GM18868 (cell line): Measurements from ENCODE around the gene MYT1.
"Not testable (repeated sequence)": the region's sequence is repeated elsewhere in the genome, so short reads cannot be mapped to it uniquely, and the experiment has no call there.

Experiments
- ATAC-seq: cut with Tn5 transposase; IDR thresholded peaks from one replicate; pipeline ENCODE4 v1.9.1; 2021; ENCODE audit warnings: mild to moderate bottlenecking, moderate library complexity; ENCODE audit not compliant: unreplicated experiment

The MYT1 gene

DNA sequence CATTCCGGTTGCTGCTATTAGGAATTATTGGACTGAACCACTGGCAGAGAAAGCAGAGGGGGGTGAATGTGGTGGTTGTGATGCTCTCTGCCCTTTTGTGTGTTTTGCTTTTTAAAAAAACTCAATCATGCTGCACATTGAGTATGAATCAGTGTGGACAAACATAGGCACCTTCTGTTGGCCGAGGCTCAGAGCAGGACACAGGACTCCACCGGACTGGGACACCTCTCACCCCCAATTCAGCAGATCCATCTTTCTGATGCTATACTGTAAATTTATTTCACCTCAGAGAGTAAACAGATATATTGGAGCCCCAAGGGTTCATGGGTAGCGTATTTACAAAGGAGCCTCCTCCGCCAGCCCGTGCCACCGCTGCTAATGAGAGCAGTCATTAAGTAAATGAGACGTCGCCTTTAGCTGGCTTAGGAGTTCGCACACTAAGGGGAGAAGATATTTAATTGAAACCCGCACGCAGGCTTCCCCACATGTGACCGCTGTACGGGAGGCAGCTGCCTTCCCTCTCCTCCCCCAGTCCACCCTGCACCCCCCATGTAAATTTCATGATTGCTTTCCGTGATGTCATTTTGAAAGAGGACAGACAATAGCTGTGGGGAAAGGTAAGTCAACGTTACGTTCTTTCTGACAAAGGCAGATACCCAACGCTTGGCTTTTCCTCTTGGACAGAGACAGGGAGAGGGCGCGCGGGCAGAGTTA, at the start of gene MYT1:
TSS of gene MYT1 (plus strand) at position 330 of the 714 bp plus-strand sequence. CDS start 34,410 bp downstream, outside the sequence.
- ATAC-seq = no peak

DNA sequence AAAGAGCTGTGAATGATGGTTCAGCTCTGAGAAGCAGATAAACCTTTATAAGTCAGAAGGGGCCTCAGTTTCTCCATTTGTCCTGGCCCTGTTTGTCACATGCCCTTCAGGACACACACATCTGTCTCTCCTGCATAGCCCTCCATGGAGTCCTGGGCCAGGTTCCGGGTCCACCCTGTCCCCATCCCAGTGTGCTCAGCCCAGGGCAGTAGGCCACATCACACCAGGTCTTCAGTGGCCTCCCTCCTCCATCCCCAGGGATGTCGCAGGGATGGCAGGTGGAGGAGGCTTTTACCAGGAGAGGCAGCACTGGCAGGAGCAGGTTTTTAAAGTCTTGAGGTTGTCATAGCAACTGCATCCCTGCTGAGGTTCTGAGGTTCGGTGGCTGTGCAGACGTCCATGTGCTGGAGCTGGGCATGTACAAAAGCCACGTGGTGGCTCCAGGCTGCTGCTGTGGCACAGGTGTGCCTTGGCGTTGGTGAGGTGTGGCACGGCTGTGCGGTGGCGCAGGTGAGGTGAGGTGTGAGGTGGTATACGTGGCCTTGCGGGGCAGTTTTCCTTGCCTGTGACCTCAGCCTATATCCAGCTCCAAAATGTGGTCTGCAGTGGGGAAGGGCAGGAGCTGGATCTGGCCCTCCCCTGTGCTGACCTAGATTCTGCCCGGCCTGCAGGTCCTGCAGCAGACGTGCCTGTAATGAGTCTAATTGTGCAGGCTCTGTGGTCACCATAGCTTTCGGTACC, 48.9 kb upstream of the MYT1 start:
- no peak for ATAC-seq

DNA sequence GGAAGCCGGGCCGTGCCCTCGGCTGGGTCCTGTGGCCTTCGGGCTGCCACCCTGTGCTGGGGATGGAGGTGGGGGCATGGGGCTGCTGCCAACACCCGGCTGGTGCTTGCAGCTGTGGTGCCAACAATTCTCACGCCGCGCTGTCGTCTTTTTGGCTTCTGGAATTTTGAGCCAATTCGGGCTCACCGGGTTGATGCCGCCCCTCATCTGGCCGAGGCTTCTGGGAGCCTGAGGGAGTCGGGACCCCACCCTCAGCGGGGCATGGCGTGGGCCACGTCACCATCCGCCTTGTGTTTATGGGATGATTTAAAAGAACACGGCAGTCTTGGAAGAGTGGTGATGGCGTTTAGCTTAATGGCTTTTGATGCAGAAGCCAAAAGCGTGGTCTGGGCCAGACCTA, 48.2 kb upstream of the MYT1 start:
- no peak for ATAC-seq

DNA sequence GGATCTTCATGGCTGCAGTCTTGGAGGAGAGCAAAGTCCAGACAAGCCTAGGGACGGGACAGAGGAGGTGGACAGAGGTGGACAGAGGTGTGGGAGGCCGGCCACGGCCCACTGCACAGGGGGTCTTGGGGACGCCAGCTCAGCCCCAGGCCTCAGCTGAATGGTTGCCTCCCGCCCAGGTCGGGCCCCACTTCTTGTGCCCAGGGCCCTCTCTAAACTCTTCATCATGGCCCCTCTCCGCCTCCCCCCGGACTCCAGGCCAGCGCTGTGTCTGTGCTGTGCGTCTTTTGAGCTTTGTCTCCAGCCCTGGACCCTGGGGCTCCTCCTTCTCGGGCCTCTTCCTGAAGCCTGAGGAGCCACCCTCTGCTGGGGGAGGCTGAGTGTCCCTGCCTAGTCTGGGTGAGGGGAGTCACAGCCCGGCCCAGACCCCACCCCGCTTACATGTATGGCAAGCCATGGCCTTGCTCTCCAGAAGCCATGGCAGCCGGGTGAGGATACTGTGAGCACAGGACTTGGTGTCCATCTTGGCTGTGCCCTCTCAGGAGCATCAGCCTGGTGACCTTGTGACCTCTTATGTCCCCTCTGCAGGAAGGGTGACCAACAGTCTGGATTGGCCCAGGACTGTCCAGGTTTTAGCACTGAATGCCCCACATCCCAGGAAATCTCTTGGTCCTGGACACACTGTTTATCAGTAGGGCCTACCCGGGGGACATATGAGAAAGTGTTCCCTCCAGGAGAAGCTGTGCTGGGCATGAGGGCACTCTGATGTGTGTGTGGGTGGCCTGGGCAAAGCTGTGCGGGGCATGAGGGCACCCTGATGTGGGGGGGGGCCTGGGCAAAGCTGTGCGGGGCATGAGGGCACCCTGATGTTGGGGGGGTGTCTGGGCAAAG, 47.5 kb upstream of the MYT1 start:
- ATAC-seq = no peak

DNA sequence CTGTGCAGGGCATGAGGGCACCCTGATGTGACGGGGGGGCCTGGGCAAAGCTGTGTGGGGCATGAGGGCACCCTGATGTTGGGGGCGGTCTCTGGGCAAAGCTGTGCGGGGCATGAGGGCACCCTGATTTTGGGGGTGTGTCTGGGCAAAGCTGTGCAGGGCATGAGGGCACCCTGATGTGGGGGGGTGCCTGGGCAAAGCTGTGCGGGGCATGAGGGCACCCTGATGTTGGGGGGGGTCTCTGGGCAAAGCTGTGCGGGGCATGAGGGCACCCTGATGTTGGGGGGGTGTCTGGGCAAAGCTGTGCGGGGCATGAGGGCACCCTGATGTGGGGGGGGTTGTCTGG, 46.8 kb upstream of the MYT1 start:
- ATAC-seq = not testable (repeated sequence)

DNA sequence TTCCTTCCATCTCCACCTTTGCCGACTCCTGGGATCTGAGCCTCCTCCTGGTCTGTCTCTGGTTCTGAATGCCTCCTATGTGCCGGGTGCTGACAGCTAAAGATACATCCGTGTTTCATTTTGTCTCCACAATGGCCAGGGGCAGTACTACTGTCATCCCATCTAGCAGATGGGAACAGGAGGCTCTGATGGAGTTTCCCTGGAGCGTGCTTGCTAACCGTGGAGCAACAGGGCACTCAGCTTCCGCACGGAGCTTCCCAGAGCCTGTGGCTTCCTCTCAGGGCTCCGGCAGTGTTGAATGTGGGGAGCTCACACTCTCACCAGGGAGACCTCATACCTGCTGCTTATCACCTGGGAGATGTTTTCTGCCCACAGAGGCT, 45.0 kb upstream of the MYT1 start:
- no peak for ATAC-seq

DNA sequence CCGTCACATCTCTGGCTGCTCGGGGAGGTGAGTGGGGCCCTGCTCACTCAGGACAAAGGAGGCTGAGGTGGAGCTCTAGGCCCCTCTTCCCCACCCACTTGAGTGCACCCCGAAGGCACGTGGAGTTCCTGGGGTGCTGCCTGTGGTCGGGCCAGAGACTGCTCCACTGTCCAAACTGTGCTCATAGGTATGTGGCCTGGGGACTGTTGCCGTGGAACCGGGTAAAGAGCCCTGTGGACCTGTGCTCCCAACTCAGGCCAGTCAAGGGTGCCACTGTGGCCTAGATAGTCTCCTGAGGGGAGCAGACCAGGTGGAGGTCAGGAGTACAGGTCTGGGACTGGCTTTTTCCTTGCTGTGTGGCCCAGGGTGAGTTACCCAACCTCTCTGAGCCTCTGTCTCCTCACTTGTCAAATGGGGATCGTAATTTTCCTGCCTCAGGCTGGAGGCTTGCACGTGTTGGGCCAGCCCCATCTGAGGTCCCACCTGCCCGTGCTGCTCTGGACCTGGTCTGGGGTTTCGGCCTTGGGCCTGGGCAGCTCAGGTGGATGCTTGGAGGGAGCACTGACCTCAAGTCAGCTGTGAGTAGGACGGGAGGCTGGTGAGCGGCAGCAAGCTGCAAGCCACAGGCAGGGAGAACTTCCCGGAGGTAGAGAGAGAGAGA, 44.4 kb upstream of the MYT1 start:
- no peak for ATAC-seq

DNA sequence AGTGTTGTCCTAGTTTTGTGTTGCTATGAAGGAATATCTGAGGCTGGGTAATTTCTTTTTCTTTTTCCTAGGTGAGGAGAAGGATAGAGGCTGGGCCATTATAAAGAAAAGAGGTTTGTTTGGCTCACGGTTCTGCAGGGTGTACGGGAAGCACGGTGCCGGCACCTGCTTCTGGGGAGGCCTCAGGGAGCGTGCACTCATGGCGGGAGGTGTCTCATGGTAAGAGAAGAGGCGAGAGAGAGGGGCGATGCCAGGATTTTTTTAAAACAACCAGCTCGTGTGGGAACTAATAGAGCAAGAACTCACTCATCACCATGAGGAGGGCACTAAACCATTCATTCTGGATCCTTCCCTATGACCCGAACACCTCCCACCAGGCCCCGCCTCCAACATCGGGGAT, 42.7 kb upstream of the MYT1 start:
- ATAC-seq = no peak

DNA sequence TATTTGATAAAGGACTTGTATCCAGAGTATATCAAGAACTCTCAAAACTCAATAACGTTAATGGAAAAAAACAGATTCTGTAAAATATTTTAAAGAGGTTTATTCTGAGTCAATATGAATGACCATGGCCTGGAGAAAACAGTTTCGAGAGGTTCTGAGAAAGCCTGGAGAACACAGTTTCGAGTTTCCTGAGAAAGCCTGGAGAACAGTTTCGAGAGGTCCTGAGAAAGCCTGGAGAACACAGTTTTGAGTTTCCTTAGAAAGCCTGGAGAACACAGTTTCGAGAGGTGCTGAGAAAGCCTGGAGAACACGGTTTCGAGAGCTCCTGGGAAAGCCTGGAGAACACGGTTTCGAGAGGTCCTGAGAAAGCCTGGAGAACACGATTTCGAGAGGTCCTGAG, 41.3 kb upstream of the MYT1 start:
- ATAC-seq = not testable (repeated sequence)

DNA sequence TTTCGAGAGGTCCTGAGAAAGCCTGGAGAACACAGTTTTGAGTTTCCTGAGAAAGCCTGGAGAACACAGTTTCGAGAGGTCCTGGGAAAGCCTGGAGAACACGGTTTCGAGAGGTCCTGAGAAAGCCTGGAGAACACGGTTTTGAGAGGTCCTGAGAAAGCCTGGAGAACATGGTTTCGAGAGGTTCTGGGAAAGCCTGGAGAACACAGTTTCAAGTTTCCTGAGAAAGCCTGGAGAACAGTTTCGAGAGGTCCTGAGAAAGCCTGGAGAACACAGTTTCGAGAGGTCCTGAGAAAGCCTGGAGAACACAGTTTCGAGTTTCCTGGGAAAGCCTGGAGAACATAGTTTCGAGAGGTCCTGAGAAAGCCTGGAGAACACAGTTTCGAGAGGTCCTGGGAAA, 40.7 kb upstream of the MYT1 start:
- ATAC-seq = not testable (repeated sequence)

DNA sequence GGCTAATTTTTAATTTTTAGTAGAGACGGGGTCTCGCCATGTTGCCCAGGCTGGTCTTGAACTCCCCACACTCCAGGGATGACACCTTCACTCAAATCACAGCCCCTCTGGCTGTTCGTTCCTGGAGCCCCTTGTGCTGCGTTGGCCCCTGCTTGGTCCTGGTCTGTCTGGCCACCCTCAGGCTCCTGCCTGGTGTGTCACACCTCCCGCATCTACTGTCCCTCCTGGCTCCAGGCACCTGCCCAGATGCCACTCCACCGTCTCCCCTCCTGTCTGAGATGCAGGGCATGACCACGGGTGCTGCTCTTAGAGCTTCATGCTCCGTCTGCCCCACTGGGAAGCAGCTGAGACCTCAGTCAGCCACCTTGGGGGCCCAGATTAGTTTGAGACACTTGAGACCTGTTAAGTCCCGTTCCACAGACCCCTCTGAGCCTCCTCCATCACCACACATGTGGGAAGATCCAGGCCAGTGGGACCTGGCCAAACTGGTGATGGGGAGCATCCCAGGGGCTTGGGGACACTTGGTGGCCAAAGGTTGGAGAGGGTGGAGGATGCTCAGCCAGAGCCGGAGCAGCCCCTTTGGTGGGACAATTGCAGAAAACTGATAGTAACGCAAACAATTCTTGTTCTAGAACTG, 35.0 kb upstream of the MYT1 start:
- ATAC-seq = no peak

DNA sequence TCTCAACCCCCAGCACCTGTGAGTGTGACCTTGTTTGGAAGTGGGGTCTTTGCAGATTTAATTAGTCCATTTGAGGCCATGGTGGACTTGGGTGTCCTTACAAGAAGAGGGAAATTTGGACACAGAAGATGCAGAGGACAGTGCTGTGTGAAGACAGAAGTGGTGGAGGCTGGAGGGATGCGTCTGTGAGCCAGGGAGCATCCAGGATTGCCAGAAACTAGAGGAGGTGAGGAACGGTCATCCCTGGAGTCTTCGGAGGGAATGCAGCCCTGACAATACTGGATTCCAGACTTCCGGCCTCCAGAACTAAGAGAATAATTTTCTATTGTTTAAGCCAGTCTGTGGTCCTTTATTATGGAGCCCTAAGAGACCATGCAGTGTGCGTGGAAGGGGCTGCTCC, 34.0 kb upstream of the MYT1 start:
- ATAC-seq = no peak

DNA sequence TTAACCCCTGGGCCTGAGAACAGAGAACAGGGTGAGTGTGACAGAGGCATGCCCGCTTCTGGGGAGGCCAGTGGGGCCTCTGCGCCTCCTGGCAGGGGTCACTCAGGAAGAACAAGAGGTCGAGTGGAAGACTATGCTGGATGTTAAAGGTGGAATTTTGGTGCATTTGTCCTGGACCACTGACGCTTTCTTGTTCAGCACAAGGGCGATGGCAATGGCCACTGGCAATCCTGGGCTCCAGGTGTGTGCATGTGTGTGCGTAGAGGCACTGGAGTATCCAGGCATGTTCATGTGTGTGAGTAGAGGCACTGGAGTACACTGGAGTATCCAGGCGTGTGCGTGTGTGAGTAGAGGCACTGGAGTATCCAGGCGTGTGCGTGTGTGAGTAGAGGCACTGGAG, 33.4 kb upstream of the MYT1 start:
- no peak for ATAC-seq

DNA sequence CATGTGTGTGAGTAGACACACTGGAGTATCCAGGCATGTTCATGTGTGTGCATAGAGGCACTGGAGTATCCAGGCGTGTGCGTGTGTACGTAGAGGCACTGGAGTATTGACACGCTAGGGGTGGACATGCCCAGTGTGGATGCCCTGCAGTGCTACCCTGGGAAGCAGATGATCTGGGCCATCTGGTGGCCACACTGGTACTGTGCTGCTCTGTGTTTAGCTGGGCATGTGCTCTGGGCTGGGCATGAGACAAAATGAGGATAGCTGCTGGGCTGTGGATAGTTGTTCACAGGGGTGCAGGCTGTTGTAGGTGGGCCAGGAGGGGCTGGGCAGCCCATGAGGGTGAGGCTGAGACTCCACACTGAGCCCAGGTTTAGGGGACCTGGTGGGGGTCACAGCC, 32.8 kb upstream of the MYT1 start:
- ATAC-seq = no peak

DNA sequence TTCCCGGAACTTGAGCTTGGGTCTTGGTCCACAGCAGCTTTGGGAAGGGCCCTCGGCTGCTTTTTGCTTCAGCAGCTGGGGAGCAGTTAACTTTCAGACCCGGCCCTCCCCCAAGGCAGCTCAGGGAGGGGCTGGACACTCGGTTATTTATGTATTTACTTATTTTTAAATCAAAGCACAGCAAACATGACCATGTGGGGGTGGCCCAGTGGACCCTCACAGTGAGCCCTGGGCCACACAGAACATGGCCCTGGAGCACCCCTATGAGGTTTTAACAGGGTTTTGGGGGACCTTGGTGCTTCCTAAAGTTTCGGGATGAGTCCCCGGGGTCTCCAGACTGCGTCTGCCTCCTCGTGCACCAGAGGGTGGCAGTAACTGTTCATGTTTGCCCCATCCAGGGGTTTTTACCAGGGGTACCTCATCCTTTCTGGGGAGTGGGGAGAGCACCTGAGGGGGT, 30.3 kb upstream of the MYT1 start:
- ATAC-seq = no peak

DNA sequence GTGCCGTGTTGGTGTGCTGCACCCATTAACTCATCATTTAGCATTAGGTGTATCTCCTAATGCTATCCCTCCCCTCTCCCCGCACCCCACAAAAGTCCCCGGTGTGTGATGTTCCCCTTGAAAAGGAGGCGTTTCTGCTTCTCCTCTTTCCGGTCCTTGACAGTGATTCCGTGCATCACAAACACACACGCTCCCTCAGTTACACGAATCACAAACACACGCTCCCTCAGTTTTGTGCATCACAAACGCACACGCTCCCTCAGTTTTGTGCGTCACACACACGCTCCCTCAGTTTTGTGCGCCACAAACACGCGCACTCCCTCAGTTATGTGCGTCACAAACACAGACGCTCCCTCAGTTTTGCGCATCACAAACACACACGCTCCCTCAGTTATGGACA, 29.5 kb upstream of the MYT1 start:
- ATAC-seq = not testable (repeated sequence)

DNA sequence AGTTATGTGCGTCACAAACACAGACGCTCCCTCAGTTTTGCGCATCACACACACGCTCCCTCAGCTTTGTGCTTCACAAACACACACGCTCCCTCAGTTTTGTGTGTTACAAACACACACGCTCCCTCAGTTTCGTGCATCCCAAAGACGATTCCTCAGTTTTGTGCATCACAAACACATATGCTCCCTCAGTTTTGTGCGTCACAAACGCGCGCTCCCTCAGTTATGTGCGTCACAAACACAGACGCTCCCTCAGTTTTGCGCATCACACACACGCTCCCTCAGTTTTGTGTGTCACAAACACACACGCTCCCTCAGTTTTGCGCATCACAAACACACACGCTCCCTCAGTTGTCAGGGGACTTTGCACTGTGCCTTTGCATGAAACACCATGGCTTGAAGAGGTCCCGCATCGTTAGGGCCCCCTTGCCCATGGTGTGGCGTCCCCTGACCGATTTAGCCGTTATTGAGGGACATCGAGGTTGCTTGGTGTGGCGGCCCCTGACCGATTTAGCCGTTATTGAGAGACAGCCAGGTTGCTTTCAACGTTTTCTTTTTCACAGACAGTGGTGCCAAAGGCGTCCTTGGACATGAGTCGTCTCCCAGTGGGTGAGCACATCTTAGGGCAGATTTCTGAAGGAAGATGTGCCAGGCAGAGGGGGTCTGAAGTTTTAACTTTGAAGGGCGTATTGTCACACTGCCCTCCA, 28.1 kb upstream of the MYT1 start:
- no peak for ATAC-seq

DNA sequence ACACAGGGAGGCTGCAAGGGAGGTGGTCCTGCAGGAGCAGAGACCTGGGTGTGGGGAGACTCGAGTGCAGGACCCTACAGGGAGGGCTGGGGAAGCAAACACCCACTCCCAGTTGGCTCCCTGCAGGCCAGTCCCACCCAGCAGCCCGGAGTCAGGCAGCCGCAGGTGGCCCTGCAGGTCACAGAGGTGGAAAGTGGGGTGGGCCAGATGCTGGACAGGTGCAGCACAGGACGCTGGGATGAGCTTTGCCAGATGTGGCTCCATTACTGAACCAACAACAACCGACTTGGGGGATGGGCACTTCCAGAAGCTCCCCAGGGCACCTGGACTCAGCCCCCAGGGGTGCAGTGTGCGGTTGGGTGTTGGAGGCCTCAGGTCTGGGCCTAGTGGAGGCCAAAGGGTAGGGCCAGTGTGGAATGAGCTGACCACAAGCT, 26.6 kb upstream of the MYT1 start:
- ATAC-seq = no peak

DNA sequence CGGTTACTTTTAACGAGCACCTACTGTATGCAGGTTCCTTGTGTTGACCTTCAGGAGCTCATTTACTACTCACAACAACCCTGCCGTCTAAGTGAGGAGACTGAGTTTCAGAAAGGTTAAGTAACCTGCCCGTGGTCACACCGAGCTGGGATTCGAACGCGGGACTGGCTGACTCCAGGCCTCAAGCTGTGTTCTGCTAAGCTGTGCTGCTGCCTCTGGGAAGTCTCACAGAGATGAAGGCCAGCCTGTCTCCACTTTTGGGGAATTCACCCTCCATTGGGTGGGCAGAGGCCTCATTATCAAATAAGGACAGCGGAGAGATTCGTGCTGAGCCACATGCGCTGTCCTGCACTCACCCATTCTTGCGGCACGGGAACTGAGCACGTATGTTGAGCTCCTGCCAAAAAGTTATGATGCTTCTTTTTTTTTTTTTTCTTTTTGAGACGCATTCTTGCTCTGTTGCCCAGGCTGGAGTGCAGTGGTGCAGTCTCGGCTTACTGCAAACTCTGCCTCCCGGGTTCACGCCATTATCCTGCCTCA, 25.9 kb upstream of the MYT1 start:
- no peak for ATAC-seq
